COR-L47 (cell line): ENCODE data around the gene ARHGAP8.
"Not testable (repeated sequence)": the region's sequence is repeated elsewhere in the genome, so short reads cannot be mapped to it uniquely, and the experiment has no call there.

Source experiments
- DNase-seq: peaks from one replicate; lab custom pipeline; 2025; lab: John Stamatoyannopoulos, UW

ARHGAP8 gene

DNA sequence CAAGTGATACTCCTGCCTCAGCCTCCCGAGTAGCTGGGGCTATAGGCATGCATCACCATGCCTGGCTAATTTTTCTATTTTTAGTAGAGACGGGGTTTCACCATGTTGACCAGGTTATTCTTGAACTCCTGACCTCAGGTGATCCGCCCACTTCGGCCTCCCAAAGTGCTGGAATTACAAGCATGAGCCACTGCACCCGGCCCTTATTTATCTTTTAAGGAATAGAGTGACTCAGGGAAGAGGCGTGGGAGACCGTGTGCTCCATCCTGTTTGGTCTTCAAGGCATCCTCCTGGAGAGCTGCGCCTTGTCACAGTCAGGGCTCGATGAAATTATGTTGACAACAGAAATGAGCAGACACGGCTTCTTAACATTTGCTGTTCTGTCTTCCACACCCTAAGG lies 12.7 kb upstream of the ARHGAP8 start:
- not testable (repeated sequence) for DNase-seq

- DNase-seq: no peak
These were observed 12.1 kb upstream of the ARHGAP8 start for GRCh38 chr22:44740307-44740706.

GRCh38 chr22:44741929-44742328 lies 10.4 kb upstream of the ARHGAP8 start:
- DNase-seq: no peak

DNA sequence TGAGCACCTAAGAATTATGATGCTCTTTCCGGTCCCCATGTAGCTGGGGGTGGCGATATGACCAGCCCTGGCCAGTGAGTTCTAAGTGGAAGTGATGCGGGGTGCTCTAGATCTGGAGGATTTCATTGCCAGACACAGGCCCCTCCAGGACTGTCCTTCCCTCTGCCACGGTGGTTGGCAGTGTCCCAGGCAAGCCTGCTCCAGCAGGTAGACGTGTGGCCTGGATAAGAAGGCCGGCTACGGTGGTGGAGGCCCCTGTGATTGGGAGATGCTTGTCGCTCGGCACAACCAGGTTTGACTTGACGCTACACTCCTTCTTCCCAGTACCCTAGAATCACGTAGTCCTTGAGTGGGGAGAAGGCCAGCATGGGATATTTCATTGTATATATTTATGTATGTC lies 9.1 kb upstream of the ARHGAP8 start:
- DNase-seq: no peak

- no peak for DNase-seq
These were observed 8.6 kb upstream of the ARHGAP8 start for GRCh38 chr22:44743804-44744211.

DNA sequence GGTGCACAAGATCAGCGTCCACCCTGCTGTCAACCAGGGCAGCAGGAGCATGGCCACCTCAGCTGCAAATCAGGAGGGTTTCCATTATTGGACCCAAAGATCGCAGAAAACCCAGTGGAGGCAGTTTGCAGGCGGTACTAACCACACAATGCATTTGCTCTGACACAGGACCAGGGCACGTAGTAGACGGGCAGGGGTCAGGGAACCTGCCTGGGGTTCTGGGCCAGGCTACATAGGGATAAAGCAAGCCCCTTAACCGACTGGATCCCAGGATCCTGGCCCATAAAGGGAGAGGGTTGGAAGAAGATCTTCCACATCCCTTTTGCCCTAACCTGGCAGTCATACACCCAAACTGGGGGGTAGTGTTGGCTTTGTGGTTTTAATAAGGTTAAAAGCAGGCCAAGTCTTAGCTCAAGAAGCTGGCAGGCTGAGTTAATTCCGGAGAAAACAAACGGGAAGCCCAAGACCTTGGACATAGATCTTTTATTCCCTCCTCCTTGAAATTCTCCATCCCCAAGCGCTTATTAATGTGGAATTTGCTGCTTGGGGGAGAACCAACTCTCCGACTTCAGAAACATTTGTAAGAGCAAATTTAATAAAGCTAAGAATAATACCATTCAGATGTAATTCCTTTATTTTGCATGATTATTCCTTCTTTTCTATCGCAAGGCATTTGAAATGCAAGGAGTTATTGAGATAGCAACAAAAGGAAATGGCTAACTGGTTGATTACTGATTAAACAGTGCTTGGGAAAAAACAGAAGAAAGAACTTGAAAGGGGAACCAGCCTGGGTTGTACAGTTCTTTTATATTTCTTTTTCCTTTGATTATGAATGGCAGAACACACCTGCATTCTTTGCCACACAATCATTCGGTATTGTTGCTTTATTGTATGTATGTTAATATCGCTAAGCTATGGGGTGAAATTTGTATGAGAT lies 6.3 kb upstream of the ARHGAP8 start:
- no peak for DNase-seq

- DNase-seq: not testable (repeated sequence)
These were observed 4.6 kb upstream of the ARHGAP8 start for GRCh38 chr22:44747784-44748127.

GRCh38 chr22:44748524-44748923 lies 3.9 kb upstream of the ARHGAP8 start:
- DNase-seq: no peak

GRCh38 chr22:44750481-44750880 lies 1.9 kb upstream of the ARHGAP8 start:
- no peak for DNase-seq

- DNase-seq: no peak
These were observed 1.0 kb downstream of the ARHGAP8 start for GRCh38 chr22:44753189-44754042.

DNA sequence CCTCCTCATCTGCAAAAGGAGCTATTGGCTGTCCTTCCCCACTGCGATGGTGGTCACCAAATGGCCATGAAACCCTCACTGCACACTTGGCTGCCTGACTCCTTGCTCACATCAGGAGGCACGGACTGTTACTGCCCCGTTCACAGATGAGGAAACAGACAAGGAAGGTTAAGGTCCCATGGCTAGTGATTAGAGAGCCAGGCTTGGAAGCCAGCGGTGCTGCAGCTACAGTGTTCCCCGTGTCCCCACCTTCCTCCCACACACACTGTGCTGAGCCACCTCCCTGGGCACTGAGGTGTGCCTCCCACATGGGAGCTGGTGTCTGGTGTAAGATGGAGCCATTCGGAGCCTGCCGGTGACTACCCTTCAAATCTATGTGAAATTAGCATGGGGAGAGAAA lies 2.6 kb downstream of the ARHGAP8 start:
- DNase-seq: no peak

GRCh38 chr22:44755417-44755816 lies 3.0 kb downstream of the ARHGAP8 start:
- no peak for DNase-seq

DNA sequence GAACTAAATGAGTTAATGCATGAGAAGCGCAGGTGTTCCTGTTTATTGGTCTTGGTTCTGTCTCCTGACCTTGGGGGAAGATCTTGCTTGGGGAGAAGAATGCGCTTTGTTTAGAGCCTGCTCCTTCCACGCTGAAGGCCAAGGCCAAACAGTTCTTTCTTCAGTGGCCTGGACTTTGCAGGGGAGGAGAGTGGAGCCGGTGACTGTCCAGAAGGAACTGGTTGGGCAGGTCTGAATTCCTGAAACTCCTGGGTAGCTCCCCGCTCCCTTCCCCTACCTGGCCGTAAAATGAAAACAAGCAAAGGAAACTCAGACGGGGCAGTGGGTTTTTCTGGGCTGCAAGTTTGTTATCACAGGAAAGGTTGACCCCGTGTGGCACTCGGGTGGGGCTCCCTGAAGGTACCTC lies 3.6 kb downstream of the ARHGAP8 start:
- DNase-seq: no peak

DNA sequence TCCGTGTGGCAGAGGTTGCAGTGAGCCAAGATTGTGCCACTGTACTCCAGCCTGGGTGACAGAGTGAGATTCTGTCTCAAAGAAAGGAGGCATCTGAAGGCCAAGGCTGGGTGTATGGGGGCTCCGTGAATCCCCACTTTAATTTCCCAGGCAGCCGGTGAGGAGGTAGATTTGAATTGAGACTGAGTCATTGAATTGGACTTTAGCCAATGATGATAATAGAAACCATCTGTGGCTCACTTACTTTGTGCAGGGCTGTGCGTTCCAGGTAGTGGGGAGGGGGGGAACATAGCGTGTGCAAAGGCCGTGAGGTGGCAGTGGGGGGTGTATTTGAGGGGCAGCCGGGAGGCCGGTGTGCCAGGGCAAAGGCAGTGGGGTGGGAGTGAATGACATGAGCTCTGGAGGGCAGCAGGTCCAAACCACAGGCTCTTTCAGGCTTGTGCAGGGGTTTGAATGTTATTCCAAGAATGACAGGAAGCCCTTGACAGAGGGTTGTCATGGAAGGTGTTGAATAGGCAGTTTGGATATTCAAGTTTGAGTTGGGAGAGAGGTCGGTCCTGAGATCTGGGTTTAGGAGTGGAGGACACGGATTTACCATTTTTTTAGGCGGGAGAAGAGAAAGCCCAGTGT lies 6.1 kb downstream of the ARHGAP8 start:
- DNase-seq: peak; percentile 15

DNA sequence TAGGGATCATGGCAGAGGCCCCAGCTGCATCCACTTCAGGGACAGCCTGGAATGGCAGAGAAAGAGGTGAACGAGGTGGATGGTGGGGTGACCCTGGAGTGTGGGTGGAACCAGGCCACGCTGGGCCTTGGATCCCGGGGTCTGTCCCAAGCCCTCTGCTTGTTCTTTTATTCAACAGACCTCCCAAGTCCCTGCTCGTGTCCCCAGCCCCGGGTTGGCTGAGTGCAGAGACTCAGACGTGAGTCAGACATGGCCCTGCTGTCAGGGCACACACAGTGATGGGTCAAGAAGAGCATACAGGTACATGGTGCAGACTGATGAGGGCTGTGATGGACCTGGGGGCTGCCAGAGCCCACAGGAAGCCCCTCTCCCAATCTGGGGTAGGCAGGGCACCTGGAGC lies 6.6 kb downstream of the ARHGAP8 start:
- no peak for DNase-seq

- DNase-seq: no peak
These were observed 7.3 kb downstream of the ARHGAP8 start for GRCh38 chr22:44759430-44760310.

- peak; percentile 7 for DNase-seq
These were observed 8.1 kb downstream of the ARHGAP8 start for GRCh38 chr22:44760476-44760875.

GRCh38 chr22:44761025-44761424 lies 8.7 kb downstream of the ARHGAP8 start:
- no peak for DNase-seq

DNA sequence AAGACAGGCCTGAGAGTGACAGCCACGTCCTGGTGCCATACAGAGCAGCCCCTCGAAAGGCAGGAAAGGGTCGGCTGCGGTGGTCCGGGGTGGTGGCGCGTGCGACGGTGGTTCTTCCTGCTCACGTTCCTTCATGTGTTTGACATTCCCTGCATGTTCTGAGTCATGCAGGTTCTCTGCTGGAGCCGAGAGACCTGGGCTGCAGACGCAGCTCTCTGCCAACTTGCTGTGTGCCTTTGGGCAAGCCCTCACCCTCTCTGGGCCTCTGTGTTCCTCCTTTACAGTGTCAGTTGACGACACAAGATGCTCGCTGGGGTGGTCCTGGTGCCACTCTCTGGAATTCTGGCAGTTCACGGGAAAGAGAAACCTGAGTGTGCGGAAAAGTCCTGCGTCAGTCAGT lies 12.0 kb downstream of the ARHGAP8 start:
- DNase-seq: no peak

DNA sequence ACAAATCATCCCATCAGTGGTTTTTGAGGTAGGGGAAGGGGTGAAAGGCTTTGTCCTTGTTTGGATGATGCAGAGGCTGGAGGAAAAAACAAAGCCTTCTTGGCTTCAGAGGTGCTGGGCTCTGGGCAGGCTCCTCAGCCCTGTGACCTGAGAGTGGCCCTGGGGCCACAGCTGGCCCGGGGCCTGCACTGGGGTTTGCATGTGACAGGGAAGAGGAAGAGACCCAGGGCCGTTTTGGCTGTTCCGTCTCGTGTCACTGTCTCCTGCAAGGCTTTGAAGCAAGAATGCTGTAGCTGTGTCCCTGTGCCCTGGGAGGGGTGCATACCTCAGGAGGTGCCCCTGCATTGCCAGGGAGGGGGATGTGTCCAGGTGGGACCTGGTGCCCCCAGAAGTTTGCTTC lies 12.6 kb downstream of the ARHGAP8 start:
- no peak for DNase-seq

DNA sequence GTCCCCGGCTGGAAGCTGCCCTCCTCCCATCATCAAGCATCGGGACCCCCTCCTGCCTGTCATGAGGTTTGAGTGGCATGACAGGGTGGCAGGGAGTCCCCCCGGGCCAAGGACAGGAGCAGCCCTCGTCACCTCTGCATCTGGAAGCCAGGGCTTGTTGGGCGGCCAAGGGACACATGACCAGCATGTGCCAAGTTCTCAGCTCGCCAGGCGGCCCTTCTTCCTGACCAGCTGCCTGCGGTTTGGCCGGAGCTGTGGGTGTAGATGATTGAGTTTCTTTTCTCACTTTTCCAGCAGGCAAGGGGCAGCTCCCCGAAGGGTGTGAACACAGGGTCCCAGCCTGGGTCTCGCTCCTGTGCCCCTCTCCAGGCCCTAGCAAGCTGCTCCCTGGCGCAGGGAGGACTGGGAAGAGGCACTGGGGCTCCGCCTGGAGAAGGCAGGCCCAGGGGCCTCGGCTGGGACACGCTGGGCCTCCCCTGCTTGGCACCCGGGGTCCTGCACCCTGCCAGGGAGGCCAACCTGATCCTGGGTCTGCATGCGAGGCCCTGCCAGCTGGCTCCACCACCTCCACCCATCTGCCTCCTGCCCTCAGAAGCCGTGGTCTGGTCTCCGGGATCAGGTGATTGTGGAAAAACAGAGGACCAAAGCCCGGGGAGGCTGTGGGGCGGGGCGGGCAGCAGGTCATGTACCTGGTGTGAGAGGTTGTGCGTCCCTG lies 13.4 kb downstream of the ARHGAP8 start:
- no peak for DNase-seq
